WERI-Rb-1 (cell line): ENCODE data around the gene CCR3.

Source experiments
- DNase-seq: peaks from one replicate; pipeline ENCODE4 v3.0.0-alpha.2; 2020
- H3K27ac ChIP-seq: fragments of 250-450 bp; sonication (Bioruptor Pico); 2 replicates; pipeline ENCODE4 v1.5.1; 2020; ENCODE audit warnings: mild to moderate bottlenecking, moderate library complexity
- H3K27me3 ChIP-seq: fragments of 250-450 bp; sonication (Bioruptor Pico); 2 replicates; pipeline ENCODE4 v1.5.1; 2021; ENCODE audit warnings: mild to moderate bottlenecking, low read depth, moderate library complexity; ENCODE audit not compliant: insufficient read depth, severe bottlenecking
- H3K36me3 ChIP-seq: fragments of 250-450 bp; sonication (Bioruptor Pico); 2 replicates; pipeline ENCODE4 v1.5.1; 2020; ENCODE audit warnings: mild to moderate bottlenecking, moderate library complexity
- H3K4me3 ChIP-seq: 2 replicates; pipeline ENCODE4 v1.5.1; 2011; ENCODE audit warnings: low read depth, mild to moderate bottlenecking, control low read depth, low read length
- H3K9me3 ChIP-seq: fragments of 250-450 bp; sonication (Bioruptor Pico); 2 replicates; pipeline ENCODE4 v1.5.1; 2021; ENCODE audit warnings: mild to moderate bottlenecking, moderate library complexity; ENCODE audit not compliant: severe bottlenecking
- TF ChIP-seq, protein P1 (sequence below): IDR thresholded peaks from 2 replicates; pipeline ENCODE4 v1.5.1; 2011; ENCODE audit warnings: low read depth, mild to moderate bottlenecking, control low read depth, inconsistent platforms, low read length

CCR3 gene

DNA sequence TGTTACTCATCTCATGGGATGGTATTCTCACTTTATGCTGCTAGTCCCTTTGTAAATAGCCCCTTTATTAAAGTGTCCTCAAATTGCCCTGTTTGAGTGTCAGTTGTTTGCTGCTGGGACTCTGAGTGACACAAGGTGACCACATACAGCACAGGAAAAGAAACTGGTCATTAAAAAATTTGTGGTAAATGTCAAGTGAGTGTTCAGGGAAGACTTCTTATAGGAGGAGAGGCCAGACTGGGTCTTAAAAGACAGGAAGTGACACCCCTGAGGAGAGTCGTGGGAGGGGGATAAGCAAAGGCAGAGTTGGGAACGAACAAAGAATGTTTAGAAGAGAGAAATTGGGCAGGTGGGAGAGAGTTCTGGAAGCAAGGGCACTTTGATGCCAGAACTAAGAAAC is 35.2 kb downstream of the CCR3 start:
- no peak overlapping the region for H3K27ac ChIP-seq
- TF ChIP-seq, protein P1, sequence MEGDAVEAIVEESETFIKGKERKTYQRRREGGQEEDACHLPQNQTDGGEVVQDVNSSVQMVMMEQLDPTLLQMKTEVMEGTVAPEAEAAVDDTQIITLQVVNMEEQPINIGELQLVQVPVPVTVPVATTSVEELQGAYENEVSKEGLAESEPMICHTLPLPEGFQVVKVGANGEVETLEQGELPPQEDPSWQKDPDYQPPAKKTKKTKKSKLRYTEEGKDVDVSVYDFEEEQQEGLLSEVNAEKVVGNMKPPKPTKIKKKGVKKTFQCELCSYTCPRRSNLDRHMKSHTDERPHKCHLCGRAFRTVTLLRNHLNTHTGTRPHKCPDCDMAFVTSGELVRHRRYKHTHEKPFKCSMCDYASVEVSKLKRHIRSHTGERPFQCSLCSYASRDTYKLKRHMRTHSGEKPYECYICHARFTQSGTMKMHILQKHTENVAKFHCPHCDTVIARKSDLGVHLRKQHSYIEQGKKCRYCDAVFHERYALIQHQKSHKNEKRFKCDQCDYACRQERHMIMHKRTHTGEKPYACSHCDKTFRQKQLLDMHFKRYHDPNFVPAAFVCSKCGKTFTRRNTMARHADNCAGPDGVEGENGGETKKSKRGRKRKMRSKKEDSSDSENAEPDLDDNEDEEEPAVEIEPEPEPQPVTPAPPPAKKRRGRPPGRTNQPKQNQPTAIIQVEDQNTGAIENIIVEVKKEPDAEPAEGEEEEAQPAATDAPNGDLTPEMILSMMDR = no peak
- DNase-seq = no peak
- no peaks in the 10 kb centered on the region for H3K36me3 ChIP-seq
- H3K27me3 ChIP-seq = peaks cover 73% of the 10 kb centered on the region
- no peaks in the 10 kb centered on the region for H3K9me3 ChIP-seq
- H3K4me3 ChIP-seq = no peak overlapping the region

DNA sequence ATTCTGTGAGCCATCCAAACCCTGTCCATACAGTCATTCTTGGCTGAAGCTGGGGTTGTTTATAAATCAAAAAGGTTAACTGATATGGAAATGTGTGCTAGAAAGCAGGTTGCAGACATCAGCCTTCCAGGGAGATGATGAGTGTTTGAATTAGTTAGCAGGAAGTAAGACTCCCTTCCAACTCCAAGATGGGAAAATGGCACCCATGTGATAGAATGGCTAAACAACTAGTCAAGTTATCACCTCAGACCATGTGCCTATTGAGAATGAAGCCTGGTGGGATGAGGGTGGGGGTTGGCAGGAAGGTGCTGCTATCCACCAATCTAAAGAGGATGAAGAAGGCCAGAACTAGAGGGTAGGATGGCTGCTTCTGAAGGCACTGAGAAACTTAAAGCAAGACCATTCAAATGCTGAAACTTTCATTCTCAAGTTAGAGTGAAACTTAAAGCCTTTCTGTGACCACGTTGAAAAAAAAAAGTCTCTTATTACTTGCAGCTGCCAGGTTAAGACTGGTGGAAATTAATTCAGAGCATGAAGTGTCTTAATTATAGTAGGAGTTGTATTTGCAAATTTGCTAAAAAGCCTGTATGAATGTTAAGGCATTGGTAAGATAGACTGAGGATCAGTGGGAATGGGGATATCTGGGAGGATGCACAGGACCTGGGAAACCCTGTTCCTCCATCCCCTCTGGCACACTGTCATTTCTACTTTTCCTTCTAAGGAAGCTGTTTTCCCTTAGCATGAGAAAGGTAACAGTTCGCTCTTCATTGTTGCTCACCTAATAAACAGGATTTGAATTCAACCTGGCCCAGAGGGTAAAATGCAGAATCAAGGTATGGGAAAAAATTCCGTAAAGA is 36.8 kb downstream of the CCR3 start:
- Histone ChIP-seq H3K27ac (no peak overlapping the region), H3K36me3 (no peaks in the 10 kb centered on the region)

DNA sequence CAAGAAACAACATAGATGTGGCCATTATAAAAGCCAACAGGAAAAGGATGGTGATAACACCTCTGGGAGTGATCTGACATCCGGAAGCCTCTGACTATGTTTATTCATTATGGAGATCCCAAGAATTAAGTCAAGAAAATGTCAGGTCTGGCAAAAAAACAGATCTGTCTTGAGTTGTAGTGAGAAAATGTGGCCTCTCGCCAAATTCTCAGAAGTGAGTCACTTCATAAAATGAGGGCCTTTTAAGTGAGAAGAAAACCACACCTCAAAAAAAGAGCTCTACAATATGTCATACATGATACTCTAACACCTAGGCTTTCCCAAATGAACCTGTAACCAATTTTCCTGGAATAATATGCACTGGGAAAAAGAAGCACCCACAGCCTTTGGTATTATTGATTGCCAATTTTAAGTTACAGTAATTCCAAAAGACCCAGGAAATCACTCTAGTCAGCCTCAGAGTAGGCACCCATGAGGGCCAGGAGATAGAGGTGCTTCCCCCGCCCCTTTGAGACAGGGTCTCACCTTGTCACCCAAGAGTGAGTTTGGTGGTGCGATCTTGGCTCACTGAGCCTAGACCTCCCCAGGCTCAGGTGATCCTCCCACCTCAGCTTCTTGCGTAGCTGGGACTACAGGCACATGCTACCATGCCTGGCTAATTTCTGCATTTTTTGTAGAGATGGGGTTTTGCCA is 38.0 kb downstream of the CCR3 start:
- TF ChIP-seq, protein P1 = no peak
- Histone ChIP-seq H3K9me3 (no peaks in the 10 kb centered on the region), H3K36me3 (no peaks in the 10 kb centered on the region), H3K27me3 (peaks cover 80% of the 10 kb centered on the region), H3K27ac (no peak overlapping the region), H3K4me3 (no peak overlapping the region)
- no peak for DNase-seq

More for the DNA sequence above, 36.8 kb downstream of the CCR3 start:
- TF ChIP-seq, protein P1 = no peak
- Histone ChIP-seq H3K9me3 (no peaks in the 10 kb centered on the region), H3K27me3 (peaks cover 77% of the 10 kb centered on the region), H3K4me3 (no peak overlapping the region)
- DNase-seq = no peak

DNA sequence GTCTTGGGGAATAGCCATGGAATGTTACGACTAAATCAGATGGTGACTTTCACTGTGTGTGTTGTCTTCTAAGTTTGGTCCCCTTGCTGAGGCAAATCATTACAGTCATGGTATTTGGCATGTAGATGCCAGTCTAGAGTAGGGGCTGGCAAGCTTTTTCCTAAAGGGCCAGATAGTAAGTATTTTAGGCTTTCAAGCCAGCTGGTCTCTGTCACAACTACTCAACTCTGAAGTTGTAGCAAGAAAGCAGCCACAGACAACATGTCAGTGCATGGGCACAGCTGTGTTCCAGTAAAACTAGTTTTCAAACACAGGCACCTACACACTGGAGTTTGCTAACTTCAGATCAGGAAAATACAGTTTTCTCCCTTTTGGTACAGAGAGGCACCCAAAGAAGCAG is 39.3 kb downstream of the CCR3 start:
- H3K9me3 ChIP-seq = no peaks in the 10 kb centered on the region
- DNase-seq = no peak
- TF ChIP-seq, protein P1 = no peak
- no peak overlapping the region for H3K4me3 ChIP-seq
- peaks cover 83% of the 10 kb centered on the region for H3K27me3 ChIP-seq
- H3K27ac ChIP-seq = no peak overlapping the region
- H3K36me3 ChIP-seq = no peaks in the 10 kb centered on the region

DNA sequence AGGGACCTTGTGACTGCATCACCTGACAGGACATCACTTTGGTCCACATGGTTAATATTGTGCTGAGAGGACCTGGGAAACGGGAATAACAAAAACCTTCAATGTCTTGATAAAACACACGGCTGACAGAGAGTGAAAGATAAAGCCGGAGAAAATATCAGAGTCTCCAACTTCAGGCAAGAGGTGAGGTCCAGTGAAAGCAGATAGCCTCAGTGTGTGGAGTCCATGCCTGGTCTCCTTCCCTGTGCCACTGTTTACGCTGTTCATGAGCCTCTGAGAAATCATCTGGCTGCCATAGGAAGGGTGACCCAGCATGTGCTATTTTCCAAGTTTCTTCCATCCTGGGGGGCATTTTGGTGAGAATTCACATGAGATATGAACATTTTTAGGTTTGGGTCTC is 39.8 kb downstream of the CCR3 start:
- TF ChIP-seq, protein P1 = no peak

More for the DNA sequence above, 39.8 kb downstream of the CCR3 start:
- H3K4me3 ChIP-seq = no peak overlapping the region
- no peaks in the 10 kb centered on the region for H3K36me3 ChIP-seq
- DNase-seq = no peak
- peaks cover 83% of the 10 kb centered on the region for H3K27me3 ChIP-seq
- no peak overlapping the region for H3K27ac ChIP-seq
- no peaks in the 10 kb centered on the region for H3K9me3 ChIP-seq
